NCI-H510A treated with DMSO at 0.1 percent for 48 hours (cell line): ENCODE data around the gene MS4A6A.
"Not testable (repeated sequence)": the region's sequence is repeated elsewhere in the genome, so short reads cannot be mapped to it uniquely, and the experiment has no call there.

Experiments used
- DNase-seq: peaks from one replicate; lab custom pipeline; 2025; lab: John Stamatoyannopoulos, UW

MS4A6A gene

DNA sequence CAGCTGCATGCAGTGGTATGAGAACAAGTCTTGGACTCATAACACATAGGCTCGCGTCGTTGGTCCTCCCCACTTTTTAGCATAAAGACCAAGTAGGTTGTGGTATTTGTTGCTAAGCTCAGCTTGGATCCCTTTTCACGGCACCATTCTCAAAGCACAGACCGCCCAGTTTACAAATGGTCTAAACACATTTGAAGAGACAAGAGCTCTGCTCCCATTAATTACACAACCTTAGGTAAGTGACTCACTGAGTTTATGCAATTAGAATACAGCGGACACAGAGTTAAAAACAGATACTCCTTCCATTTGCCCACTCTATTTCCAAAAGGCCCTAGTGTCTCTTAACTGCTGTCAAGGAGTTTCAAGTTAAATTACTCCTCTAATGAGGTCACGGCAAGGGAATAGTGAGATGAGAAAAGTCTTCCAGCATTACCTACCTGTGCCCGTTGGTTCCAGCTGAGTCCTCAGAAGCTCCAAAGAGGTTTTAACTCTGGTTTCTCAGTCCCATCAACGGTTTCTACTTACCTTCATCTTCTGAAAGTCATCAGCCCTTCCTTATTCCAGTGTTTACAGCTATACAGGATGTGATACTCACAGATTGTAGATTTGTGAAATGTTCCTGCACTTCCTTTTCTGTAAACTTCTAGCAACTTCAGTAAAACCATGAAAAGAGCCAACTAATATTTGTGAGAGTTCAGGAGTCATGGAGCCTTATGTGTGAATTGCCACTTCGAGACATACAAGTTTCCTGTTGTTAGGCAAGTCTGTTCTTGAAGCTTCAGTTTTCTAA, at the start of gene MS4A6A:
TSS of gene MS4A6A (minus strand) at position 543 of the 790 bp plus-strand sequence. CDS start 1,356 bp downstream, outside the sequence.
- no peak for DNase-seq

DNA sequence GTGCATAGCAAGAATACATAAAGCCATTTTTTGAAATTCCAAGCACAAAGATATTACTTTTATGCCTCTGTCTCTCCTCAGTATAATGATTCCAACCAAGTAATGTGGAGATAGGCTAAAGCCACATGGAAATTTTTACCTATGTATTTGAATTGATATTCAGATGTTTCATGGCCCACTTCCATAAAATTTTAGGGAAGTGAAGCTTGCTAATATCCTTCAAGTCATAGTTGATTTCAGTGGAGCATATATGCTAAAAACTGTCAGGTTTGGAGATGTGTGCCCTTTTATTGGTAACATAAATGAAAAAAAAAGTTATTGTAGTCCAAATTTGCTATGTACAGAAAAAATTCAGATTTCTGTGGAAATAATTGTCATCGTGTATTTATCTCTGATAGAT, 47.8 kb upstream of the MS4A6A start:
- no peak for DNase-seq

- no peak for DNase-seq
Observed at GRCh38 chr11:60222141-60222540, 39.3 kb upstream of the MS4A6A start.

DNA sequence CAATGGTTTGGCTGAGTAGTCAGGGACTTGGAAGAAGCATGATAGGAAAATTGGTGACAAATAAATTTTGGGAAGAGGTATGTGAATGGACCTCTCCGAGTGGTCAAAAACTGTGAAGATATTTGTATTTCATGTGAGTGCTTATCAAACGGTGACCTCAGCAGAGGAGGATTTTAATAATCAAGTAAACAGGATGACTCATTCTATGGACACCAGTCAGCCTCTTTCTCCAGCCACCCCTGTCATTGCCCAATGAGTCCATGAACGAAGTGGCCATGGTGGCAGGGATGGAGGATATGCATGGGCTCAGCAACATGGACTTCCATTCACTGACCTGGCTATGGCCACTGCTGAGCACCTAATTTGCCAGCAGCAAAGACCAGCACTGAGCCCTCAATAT, 38.8 kb upstream of the MS4A6A start:
- DNase-seq = no peak

- DNase-seq = no peak
Observed at GRCh38 chr11:60221181-60221580, 38.3 kb upstream of the MS4A6A start.

DNA sequence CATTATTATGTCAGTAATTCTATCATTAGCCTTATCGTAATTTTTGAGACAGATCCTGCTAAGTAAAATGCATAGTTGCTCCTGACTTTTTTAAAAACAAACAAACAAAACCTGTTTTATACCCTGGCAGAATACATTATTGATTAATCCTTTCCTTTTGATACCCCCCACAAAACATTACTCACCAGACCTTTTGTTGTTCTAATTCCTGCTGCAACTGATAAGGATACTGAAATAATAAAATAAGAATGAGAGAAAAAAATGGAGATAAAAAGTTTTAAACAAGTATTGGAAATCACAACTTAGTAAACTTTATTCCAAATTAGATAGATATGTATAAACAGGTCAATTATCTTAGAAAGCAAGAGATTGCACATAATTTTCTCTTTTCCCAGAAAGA, 31.5 kb upstream of the MS4A6A start:
- DNase-seq = no peak

GRCh38 chr11:60211206-60211605, 28.3 kb upstream of the MS4A6A start:
- DNase-seq = no peak

- DNase-seq = no peak
Observed at GRCh38 chr11:60209977-60210376, 27.1 kb upstream of the MS4A6A start.

DNA sequence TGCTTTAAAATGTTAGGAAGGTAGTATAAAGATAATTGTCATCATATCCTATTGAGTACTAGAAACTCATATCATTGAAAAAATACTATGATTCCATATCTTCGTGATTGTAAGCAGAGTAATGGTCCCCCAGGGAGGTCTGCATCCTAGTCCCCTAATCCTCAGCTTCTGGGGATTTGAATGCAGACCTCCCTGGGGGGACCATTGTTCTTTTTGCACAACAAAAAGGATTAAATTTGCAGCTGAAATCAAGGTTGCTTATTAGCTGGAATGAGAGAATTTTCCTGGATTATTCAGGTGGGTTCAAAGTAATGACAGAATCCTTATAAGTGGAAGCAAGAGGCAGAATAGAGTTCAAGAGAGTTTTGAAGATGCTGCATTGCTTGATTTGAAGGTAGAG, 26.1 kb upstream of the MS4A6A start:
- no peak for DNase-seq

GRCh38 chr11:60208146-60208895, 25.4 kb upstream of the MS4A6A start:
- DNase-seq = no peak

GRCh38 chr11:60206616-60207015, 23.7 kb upstream of the MS4A6A start:
- no peak for DNase-seq

GRCh38 chr11:60204922-60205321, 22.0 kb upstream of the MS4A6A start:
- DNase-seq = no peak

DNA sequence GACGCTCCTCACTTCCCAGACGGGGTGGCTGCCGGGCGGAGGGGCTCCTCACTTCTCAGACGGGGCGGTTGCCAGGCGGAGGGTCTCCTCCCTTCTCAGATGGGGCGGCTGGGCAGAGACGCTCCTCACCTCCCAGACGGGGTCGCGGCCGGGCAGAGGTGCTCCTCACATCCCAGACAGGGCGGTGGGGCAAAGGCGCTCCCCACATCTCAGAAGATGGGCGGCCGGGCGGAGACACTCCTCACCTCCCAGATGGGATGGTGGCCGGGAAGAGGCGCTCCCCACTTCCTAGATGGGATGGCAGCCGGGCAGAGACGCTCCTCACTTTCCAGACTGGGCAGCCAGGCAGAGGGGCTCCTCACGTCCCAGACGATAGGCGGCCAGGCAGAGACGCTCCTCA, 18.5 kb upstream of the MS4A6A start:
- DNase-seq = not testable (repeated sequence)

- DNase-seq = no peak
Observed at GRCh38 chr11:60197442-60197841, 14.6 kb upstream of the MS4A6A start.

- no peak for DNase-seq
Observed at GRCh38 chr11:60195923-60196368, 13.1 kb upstream of the MS4A6A start.

DNA sequence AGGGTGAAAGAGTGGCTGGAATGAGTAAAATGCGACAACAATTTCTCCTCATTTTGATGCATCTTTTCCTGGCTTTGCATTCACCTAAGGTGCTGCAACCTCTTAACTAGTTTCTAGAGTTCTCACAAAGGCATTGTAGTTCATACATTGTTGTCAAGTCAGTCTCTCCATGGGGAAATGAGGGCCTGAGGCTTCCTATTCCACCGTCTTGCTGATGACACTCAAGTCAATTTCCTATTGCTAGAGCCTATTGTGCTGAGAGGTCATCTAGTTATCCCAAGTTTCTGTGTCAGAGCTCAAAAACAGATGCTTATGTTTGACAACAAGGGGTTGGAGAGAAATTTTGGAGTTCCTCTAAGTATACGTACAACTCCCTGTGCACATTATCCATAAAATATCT, 11.6 kb upstream of the MS4A6A start:
- no peak for DNase-seq

GRCh38 chr11:60193687-60194433, 11.0 kb upstream of the MS4A6A start:
- peak; percentile 4 for DNase-seq

GRCh38 chr11:60192564-60192963, 9.7 kb upstream of the MS4A6A start:
- not testable (repeated sequence) for DNase-seq

DNA sequence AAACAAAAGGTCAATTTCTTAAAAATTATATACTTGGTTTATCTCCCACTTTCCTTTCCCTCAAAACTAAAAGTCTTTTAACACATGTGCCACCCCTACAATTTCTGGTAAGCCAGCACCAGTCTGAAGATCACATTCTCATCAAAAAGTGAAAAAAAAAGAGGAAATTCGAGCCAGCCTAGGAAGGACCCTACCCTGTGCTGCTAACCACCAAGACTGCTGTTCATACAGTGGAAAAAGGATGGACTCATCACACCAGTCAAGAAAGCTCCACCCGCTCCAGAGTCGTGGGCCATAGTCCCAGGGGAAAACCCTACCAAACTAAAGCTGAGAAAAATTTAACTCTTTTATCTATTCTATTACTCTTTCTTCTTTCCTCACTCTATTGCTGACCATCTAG, 5.6 kb upstream of the MS4A6A start:
- DNase-seq = not testable (repeated sequence)

DNA sequence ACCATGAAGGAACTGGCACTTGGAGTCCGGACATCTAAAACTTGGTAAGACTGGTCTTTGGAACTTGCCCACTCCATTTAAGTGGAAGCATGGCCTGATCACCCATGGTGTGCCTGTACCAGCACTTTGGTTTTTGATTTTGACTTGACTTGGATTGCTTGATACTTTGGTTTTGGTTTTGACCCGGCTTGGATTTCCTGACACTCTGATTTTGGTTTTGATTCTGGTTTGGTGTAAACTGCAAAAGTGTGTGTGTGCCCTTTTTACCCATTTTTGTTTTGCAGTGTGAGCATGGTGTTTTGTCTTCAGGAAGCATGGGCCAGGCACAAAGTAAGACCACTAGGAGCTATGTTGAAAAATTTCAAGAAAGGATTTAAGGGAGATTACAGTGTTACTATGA, 3.2 kb upstream of the MS4A6A start:
- DNase-seq = not testable (repeated sequence)

DNA sequence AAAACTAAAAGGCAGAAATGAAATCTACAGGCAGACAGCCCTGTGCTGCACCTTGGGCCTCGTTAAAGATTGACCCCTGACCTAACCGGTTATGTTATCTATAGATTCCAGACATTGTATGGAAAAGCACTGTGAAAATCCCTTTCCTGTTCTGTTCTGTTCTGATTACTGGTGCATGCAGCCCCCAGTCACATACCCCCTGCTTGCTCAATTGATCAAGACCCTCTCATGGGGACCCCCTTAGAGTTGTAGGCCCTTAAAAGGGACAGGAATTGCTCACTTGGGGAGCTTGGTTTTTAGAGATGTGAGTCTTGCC, 2.6 kb upstream of the MS4A6A start:
- not testable (repeated sequence) for DNase-seq

GRCh38 chr11:60184824-60185511, 2.1 kb upstream of the MS4A6A start:
- DNase-seq = no peak
